Measurements from ENCODE around the gene YPEL2.

YPEL2 gene

GRCh38 chr17:59441464-59442096 lies 110.1 kb downstream of the YPEL2 start:
- in situ Hi-C loops (cut with MboI; ENCODE audit: low pct_unique_long_range_greater_than_20kb, low sequenced_read_pairs): loop anchor here (10.0 kb wide), 1 partner anchor 127 kb away; no protein-coding TSS in a partner anchor
- no peak for DNase-seq

GRCh38 chr17:59443106-59443505 lies 111.7 kb downstream of the YPEL2 start:
- no peak for DNase-seq
- in situ Hi-C loops (cut with MboI; ENCODE audit: low pct_unique_long_range_greater_than_20kb, low sequenced_read_pairs): loop anchor here (10.0 kb wide), 1 partner anchor 128 kb away; no protein-coding TSS in a partner anchor
